ENCODE data around the gene STXBP1. TPM values are rescaled to one million over a fixed set of nuclear protein-coding genes. Genes with fewer than 3 reads are reported as not detected.

STXBP1 gene
- total and polyA plus RNA-seq, 2 of the 8 experiments (the other 6 are each of a cell fraction or from before 2014, with no cell fraction given): 11.5 to 60.9 TPM

DNA sequence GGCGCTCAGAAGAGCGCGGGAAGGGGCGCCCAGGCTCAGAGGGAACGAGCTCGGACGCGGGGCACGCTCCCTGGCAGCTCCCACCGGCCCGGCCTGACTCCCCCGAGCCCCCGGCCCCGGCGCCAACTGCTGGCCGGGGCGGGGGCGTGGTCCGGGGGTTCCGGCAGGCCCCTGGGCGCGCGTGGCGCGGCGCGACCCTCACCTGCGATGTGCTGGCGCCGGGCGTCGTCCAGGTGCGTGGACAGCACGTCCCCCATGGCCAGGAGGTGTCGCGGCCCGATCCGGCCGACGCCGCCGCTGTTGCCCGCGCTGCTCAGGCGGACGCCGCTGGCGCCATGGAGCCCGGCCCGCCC lies 43.5 kb upstream of the STXBP1 start (continued):
- TF ChIP-seq, protein P1, sequence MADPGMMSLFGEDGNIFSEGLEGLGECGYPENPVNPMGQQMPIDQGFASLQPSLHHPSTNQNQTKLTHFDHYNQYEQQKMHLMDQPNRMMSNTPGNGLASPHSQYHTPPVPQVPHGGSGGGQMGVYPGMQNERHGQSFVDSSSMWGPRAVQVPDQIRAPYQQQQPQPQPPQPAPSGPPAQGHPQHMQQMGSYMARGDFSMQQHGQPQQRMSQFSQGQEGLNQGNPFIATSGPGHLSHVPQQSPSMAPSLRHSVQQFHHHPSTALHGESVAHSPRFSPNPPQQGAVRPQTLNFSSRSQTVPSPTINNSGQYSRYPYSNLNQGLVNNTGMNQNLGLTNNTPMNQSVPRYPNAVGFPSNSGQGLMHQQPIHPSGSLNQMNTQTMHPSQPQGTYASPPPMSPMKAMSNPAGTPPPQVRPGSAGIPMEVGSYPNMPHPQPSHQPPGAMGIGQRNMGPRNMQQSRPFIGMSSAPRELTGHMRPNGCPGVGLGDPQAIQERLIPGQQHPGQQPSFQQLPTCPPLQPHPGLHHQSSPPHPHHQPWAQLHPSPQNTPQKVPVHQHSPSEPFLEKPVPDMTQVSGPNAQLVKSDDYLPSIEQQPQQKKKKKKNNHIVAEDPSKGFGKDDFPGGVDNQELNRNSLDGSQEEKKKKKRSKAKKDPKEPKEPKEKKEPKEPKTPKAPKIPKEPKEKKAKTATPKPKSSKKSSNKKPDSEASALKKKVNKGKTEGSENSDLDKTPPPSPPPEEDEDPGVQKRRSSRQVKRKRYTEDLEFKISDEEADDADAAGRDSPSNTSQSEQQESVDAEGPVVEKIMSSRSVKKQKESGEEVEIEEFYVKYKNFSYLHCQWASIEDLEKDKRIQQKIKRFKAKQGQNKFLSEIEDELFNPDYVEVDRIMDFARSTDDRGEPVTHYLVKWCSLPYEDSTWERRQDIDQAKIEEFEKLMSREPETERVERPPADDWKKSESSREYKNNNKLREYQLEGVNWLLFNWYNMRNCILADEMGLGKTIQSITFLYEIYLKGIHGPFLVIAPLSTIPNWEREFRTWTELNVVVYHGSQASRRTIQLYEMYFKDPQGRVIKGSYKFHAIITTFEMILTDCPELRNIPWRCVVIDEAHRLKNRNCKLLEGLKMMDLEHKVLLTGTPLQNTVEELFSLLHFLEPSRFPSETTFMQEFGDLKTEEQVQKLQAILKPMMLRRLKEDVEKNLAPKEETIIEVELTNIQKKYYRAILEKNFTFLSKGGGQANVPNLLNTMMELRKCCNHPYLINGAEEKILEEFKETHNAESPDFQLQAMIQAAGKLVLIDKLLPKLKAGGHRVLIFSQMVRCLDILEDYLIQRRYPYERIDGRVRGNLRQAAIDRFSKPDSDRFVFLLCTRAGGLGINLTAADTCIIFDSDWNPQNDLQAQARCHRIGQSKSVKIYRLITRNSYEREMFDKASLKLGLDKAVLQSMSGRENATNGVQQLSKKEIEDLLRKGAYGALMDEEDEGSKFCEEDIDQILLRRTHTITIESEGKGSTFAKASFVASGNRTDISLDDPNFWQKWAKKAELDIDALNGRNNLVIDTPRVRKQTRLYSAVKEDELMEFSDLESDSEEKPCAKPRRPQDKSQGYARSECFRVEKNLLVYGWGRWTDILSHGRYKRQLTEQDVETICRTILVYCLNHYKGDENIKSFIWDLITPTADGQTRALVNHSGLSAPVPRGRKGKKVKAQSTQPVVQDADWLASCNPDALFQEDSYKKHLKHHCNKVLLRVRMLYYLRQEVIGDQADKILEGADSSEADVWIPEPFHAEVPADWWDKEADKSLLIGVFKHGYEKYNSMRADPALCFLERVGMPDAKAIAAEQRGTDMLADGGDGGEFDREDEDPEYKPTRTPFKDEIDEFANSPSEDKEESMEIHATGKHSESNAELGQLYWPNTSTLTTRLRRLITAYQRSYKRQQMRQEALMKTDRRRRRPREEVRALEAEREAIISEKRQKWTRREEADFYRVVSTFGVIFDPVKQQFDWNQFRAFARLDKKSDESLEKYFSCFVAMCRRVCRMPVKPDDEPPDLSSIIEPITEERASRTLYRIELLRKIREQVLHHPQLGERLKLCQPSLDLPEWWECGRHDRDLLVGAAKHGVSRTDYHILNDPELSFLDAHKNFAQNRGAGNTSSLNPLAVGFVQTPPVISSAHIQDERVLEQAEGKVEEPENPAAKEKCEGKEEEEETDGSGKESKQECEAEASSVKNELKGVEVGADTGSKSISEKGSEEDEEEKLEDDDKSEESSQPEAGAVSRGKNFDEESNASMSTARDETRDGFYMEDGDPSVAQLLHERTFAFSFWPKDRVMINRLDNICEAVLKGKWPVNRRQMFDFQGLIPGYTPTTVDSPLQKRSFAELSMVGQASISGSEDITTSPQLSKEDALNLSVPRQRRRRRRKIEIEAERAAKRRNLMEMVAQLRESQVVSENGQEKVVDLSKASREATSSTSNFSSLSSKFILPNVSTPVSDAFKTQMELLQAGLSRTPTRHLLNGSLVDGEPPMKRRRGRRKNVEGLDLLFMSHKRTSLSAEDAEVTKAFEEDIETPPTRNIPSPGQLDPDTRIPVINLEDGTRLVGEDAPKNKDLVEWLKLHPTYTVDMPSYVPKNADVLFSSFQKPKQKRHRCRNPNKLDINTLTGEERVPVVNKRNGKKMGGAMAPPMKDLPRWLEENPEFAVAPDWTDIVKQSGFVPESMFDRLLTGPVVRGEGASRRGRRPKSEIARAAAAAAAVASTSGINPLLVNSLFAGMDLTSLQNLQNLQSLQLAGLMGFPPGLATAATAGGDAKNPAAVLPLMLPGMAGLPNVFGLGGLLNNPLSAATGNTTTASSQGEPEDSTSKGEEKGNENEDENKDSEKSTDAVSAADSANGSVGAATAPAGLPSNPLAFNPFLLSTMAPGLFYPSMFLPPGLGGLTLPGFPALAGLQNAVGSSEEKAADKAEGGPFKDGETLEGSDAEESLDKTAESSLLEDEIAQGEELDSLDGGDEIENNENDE (IDR thresholded peaks at IDR 0.05; ENCODE audit: insufficient replicate concordance, low read length): no peak
- TF ChIP-seq E2F6 (IDR thresholded peaks at IDR 0.05) (peak; percentile 88), POU5F1 (IDR thresholded peaks at IDR 0.05; ENCODE audit: low read depth, low read length) (no peak)
